Gastrocnemius medialis (tissue), 4 donors: ENCODE measurements around the gene DTHD1. TPM values are rescaled to one million over a fixed set of nuclear protein-coding genes. Genes with fewer than 3 reads are reported as not detected.

ENCODE experiments used
- ATAC-seq, 2 donors: fragments of 150-250 bp; one replicate each; pipeline ENCODE4 v1.9.1; 2016
- DNase-seq, 2 donors: peaks; one replicate each; pipeline ENCODE4 v3.0.0-alpha.2; 2019
- H3K27ac ChIP-seq, 4 donors: fragments of 200-600 bp; sonication (generic); 1 replicate in 1 of 4; 2 replicates in 3 of 4; pipeline ENCODE4 v1.5.1; 2016 to 2018; ENCODE audit warnings: mild to moderate bottlenecking in 2 of 4, moderate library complexity in 1 of 4
- H3K27me3 ChIP-seq, 3 donors: fragments of 200-600 bp; sonication (generic) in 2 of 3; 1 replicate in 1 of 3; 2 replicates in 2 of 3; pipeline versions ENCODE4 v1.5.1 to v1.6.0; 2016 to 2019; ENCODE audit warnings: mild to moderate bottlenecking in 1 of 3, moderate library complexity in 1 of 3
- H3K36me3 ChIP-seq, 2 donors: fragments of 200-600 bp; sonication (generic) in 1 of 2; one replicate each; pipeline ENCODE4 v1.5.1; 2017 to 2018
- H3K4me1 ChIP-seq, 2 donors: fragments of 200-600 bp; sonication (generic) in 1 of 2; one replicate each; pipeline ENCODE4 v1.5.1; 2016 to 2017; ENCODE audit warnings: mild to moderate bottlenecking in 2 of 2
- H3K4me3 ChIP-seq, 4 donors: fragments of 200-600 bp; sonication (generic) in 3 of 4; 1 replicate in 1 of 4; 2 replicates in 3 of 4; pipeline ENCODE4 v1.5.1; 2016 to 2019; ENCODE audit warnings: mild to moderate bottlenecking in 2 of 4
- H3K9me3 ChIP-seq, 3 donors: fragments of 200-600 bp; sonication (generic) in 2 of 3; 1 replicate in 1 of 3; 2 replicates in 2 of 3; pipeline ENCODE4 v1.5.1; 2016 to 2019
- POLR2A ChIP-seq, 2 donors: fragments of 450-650 bp; IDR thresholded peaks; one replicate each; pipeline ENCODE4 v1.6.1; 2017; ENCODE audit warnings: antibody characterized with exemption in 2 of 2, mild to moderate bottlenecking in 2 of 2, moderate library complexity in 2 of 2
- in situ Hi-C, 4 donors: fragments of 200-750 bp; cut with MboI; loops; one replicate each; pipeline versions ENCODE4 v1.15.0 to v1.8.0; 2017; ENCODE audit warnings: low sequenced_read_pairs in 4 of 4
- intact Hi-C: fragments of 100-400 bp; cut with DNase I; formaldehyde crosslinking; loops from one replicate; pipeline ENCODE4 v1.15.1; 2023; ENCODE audit warnings: low total_unique reads
- total RNA-seq, 4 donors: library from RNA; depleted of rRNA; stranded (reverse); fragments of >200 nt; gene quantifications; one replicate each; pipeline versions ENCODE4 v1.1.0 to v1.2.3, GENCODE V29; 2016
- TF ChIP-seq, protein P1 (sequence below), 5 experiments: fragments of 450-650 bp in 3 of 5; fragments of 200-600 bp in 2 of 5; sonication (generic) in 2 of 5; IDR thresholded peaks in 4 of 5; conservative IDR thresholded peaks in 1 of 5; 1 replicate in 4 of 5; 2 replicates in 1 of 5; pipeline ENCODE4 v1.5.1; 2016 to 2019; ENCODE audit warnings: antibody characterized with exemption in 5 of 5, mild to moderate bottlenecking in 3 of 5, moderate library complexity in 3 of 5

Gene DTHD1
- total RNA-seq, 4 donors from 2014 or later: 0.10 TPM; not detected in 3

DNA sequence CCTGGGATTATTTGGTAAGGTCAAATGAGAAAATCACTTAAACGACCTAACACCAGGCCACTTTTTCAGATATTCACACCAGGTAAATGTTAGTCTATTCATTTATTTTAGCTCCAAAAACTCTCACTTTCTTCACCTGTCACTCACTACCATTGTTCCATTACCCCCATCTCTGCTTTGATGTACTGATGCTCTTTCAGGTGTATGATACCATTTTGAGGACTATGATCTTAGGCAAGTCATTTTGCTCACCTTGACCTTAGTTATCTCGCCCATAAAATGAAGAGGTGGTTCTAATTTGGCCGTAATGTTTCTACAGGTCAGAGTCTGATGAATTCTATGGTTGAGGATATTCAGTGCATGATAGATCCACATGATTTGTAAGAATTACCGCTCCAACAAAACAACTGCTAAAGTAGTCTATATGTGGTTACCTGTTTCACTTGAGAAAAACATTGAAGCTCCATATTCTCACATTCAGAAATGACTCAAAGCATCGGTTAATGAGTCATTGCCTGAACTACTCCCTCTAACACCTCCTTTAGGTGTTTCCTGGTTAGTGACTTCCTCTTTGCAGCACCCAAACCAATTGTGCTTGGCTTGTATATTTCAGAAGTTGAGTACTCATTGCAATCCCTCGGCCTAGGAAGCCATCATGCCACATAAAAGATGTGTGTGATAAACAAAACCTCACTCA is 4.5 kb downstream of the DTHD1 start:
- H3K36me3 ChIP-seq: no peaks in the 10 kb centered on the region
- in situ Hi-C loops (no loop called here), intact Hi-C loops (no loop called here)
- no peaks in the 10 kb centered on the region for H3K27me3 ChIP-seq
- H3K4me1 ChIP-seq: no peaks in the 10 kb centered on the region
- H3K9me3 ChIP-seq: no peaks in the 10 kb centered on the region
- no peak overlapping the region for H3K4me3 ChIP-seq
- ATAC-seq: no peak
- DNase-seq: no peak
- no peak overlapping the region for H3K27ac ChIP-seq
- TF ChIP-seq, protein P1, sequence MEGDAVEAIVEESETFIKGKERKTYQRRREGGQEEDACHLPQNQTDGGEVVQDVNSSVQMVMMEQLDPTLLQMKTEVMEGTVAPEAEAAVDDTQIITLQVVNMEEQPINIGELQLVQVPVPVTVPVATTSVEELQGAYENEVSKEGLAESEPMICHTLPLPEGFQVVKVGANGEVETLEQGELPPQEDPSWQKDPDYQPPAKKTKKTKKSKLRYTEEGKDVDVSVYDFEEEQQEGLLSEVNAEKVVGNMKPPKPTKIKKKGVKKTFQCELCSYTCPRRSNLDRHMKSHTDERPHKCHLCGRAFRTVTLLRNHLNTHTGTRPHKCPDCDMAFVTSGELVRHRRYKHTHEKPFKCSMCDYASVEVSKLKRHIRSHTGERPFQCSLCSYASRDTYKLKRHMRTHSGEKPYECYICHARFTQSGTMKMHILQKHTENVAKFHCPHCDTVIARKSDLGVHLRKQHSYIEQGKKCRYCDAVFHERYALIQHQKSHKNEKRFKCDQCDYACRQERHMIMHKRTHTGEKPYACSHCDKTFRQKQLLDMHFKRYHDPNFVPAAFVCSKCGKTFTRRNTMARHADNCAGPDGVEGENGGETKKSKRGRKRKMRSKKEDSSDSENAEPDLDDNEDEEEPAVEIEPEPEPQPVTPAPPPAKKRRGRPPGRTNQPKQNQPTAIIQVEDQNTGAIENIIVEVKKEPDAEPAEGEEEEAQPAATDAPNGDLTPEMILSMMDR (IDR thresholded peaks at IDR 0.05 in 4 of 5, conservative IDR thresholded peaks at IDR 0.05 in 1 of 5): no peak
- TF ChIP-seq POLR2A (IDR thresholded peaks at IDR 0.05): no peak

DNA sequence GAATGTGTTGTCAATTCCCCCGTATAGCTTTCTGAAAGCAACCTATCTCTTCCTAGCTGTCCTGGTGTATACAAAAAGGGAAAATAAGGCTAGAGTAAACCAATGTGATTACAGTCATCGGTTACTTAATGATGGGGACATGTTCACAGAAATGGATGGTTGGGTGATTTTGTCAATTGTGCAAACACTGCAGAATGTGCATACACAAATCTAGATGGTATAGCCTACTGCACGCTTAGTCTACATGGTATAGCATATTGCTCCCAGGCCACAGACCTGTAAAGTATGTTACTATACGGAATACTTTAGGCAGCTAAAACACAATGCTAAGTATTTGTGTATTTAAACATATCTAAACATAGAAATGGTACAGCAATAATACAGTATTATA is 5.1 kb downstream of the DTHD1 start:
- Histone ChIP-seq H3K4me1 (no peaks in the 10 kb centered on the region), H3K4me3 (no peak overlapping the region), H3K9me3 (no peaks in the 10 kb centered on the region), H3K27me3 (no peaks in the 10 kb centered on the region), H3K36me3 (no peaks in the 10 kb centered on the region), H3K27ac (no peak overlapping the region)
- DNase-seq (no peak), ATAC-seq (no peak)
- intact Hi-C loops: no loop called here
- in situ Hi-C loops: no loop called here
- TF ChIP-seq, protein P1 (IDR thresholded peaks at IDR 0.05 in 4 of 5, conservative IDR thresholded peaks at IDR 0.05 in 1 of 5): no peak
- no peak for TF ChIP-seq POLR2A (IDR thresholded peaks at IDR 0.05)

DNA sequence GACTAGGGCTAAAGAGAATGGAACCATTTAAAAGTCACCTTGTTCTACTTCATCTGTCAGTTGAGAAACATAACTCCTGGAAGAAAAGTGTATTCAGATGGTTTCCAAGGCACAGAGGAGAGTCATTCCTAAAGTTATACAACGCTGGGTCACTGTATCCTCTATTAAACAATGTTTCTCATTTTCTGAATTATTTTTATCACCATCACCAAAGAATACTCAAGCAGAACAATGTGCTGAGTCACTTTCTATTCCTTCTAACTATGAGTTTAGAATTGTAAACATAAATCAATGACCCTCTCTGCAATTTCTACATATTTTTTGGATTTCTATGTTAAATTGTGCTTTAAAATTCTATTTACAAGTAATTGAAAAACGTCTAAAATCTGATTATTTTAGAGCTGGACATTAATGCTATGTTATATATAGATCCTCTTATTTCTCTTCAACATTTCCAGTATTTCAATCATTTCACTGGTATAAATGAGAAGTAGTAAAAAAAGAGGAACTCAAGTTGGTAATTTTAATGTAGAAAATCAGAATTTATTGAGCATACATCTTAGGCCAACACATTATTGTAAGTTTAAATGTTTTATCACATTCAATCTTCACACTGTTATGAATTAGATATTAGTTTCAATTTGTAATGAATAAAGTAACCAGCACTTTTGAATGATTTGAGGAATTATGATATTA is 7.5 kb downstream of the DTHD1 start:
- TF ChIP-seq, protein P1 (IDR thresholded peaks at IDR 0.05 in 4 of 5, conservative IDR thresholded peaks at IDR 0.05 in 1 of 5): no peak
- no peak for TF ChIP-seq POLR2A (IDR thresholded peaks at IDR 0.05)
- DNase-seq (no peak), ATAC-seq (no peak)
- Histone ChIP-seq H3K27ac (no peak overlapping the region), H3K4me3 (no peak overlapping the region), H3K36me3 (no peaks in the 10 kb centered on the region), H3K4me1 (no peaks in the 10 kb centered on the region), H3K9me3 (no peaks in the 10 kb centered on the region), H3K27me3 (no peaks in the 10 kb centered on the region)
- in situ Hi-C loops: no loop called here
- intact Hi-C loops: no loop called here

DNA sequence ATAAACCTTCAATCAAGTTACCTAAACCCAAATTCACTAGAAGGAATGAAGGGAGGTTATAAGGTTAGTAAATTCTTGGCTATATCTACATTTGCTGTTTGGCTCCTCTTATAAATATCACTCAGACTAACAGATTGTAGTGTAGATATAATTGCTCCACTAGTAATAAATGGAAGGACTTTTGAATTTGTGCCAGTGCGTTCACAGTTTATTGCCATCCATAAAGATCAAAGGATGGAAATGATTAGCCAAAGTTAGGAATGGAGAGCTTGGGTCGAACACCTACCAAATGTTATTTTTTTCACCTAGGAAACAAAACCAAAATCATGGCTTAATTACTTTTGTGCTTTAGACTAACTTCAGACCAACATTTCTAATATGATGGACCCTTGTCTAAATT is 9.2 kb downstream of the DTHD1 start:
- DNase-seq: no peak
- no peaks in the 10 kb centered on the region for H3K9me3 ChIP-seq
- in situ Hi-C loops (no loop called here), intact Hi-C loops (no loop called here)
- H3K4me1 ChIP-seq: no peaks in the 10 kb centered on the region
- no peak overlapping the region for H3K4me3 ChIP-seq
- H3K27ac ChIP-seq: no peak overlapping the region
- H3K27me3 ChIP-seq: no peaks in the 10 kb centered on the region
- no peak for ATAC-seq
- TF ChIP-seq POLR2A (IDR thresholded peaks at IDR 0.05): no peak
- TF ChIP-seq, protein P1 (IDR thresholded peaks at IDR 0.05 in 4 of 5, conservative IDR thresholded peaks at IDR 0.05 in 1 of 5): no peak
- no peaks in the 10 kb centered on the region for H3K36me3 ChIP-seq
